H9 (cell line): ENCODE measurements around the gene METTL27. TPM values are rescaled to one million over a fixed set of nuclear protein-coding genes. Genes with fewer than 3 reads are reported as not detected.
A peak's percentile ranks its signal among the peaks of the same experiment; 100 is the strongest.

ENCODE experiments used
- DNase-seq: peaks from one replicate; pipeline ENCODE4 v3.0.0-alpha.2; 2017
- H2AFZ ChIP-seq: one replicate; pipeline ENCODE4 v1.6.1; 2013; ENCODE audit warnings: mild to moderate bottlenecking, low read length, control low read depth, moderate library complexity
- H2AK5ac ChIP-seq: 2 replicates; pipeline ENCODE4 v1.6.1; 2013; ENCODE audit warnings: low read length, control low read depth, mixed read lengths; ENCODE audit not compliant: insufficient read length
- H2BK120ac ChIP-seq: one replicate; pipeline ENCODE4 v1.6.1; 2013; ENCODE audit warnings: low read depth, mild to moderate bottlenecking, low read length, control low read depth, inconsistent platforms; ENCODE audit not compliant: poor library complexity, severe bottlenecking
- H2BK12ac ChIP-seq: 2 replicates; pipeline ENCODE4 v1.6.1; 2013; ENCODE audit warnings: low read length, control low read depth, mixed read lengths, low read depth; ENCODE audit not compliant: insufficient read length
- H2BK15ac ChIP-seq: 2 replicates; pipeline ENCODE4 v1.6.1; 2013; ENCODE audit warnings: low read depth, low read length, control low read depth
- H2BK20ac ChIP-seq: one replicate; pipeline ENCODE4 v1.6.1; 2013; ENCODE audit warnings: low read depth, mild to moderate bottlenecking, low read length, control low read depth, inconsistent platforms; ENCODE audit not compliant: poor library complexity, severe bottlenecking
- H2BK5ac ChIP-seq: 2 replicates; pipeline ENCODE4 v1.6.1; 2013; ENCODE audit warnings: low read length, control low read depth, mixed read lengths; ENCODE audit not compliant: insufficient read length
- H3K14ac ChIP-seq: 2 replicates; pipeline ENCODE4 v1.6.1; 2013; ENCODE audit warnings: low read length, control low read depth; ENCODE audit not compliant: insufficient read depth
- H3K18ac ChIP-seq: 2 replicates; pipeline ENCODE4 v1.6.1; 2013; ENCODE audit warnings: low read depth, mild to moderate bottlenecking, mixed read lengths, low read length, control low read depth; ENCODE audit not compliant: insufficient read length
- H3K23ac ChIP-seq: 2 replicates; pipeline ENCODE4 v1.6.1; 2013; ENCODE audit warnings: low read length, control low read depth, mixed read lengths, low read depth; ENCODE audit not compliant: insufficient read length
- H3K23me2 ChIP-seq: 2 replicates; pipeline ENCODE4 v1.6.1; 2013; ENCODE audit warnings: low read depth, mild to moderate bottlenecking, mixed read lengths, low read length, control low read depth; ENCODE audit not compliant: insufficient read length, poor library complexity, severe bottlenecking
- H3K27ac ChIP-seq: 2 replicates; pipeline ENCODE4 v1.5.1; 2013; ENCODE audit warnings: low read length, control low read depth, mixed read lengths, low read depth; ENCODE audit not compliant: insufficient read length
- H3K27me3 ChIP-seq: 2 replicates; pipeline ENCODE4 v1.6.1; 2013; ENCODE audit warnings: low read length, control low read depth, inconsistent platforms; ENCODE audit not compliant: insufficient read depth
- H3K4ac ChIP-seq: 2 replicates; pipeline ENCODE4 v1.6.1; 2013; ENCODE audit warnings: low read depth, mild to moderate bottlenecking, control low read depth, inconsistent platforms, low read length, moderate library complexity
- H3K4me1 ChIP-seq: 2 replicates; pipeline ENCODE4 v1.6.1; 2013; ENCODE audit warnings: low read length, control low read depth, inconsistent platforms; ENCODE audit not compliant: insufficient read depth
- H3K4me2 ChIP-seq: 2 replicates; pipeline ENCODE4 v1.6.1; 2013; ENCODE audit warnings: low read length, control low read depth, mixed read lengths; ENCODE audit not compliant: insufficient read length, insufficient read depth
- H3K56ac ChIP-seq: 2 replicates; pipeline ENCODE4 v1.6.1; 2013; ENCODE audit warnings: low read depth, mild to moderate bottlenecking, mixed read lengths, low read length, control low read depth; ENCODE audit not compliant: insufficient read length
- H3K79me1 ChIP-seq: 2 replicates; pipeline ENCODE4 v1.6.1; 2013; ENCODE audit warnings: low read depth, mild to moderate bottlenecking, moderate library complexity, low read length, control low read depth, inconsistent platforms; ENCODE audit not compliant: insufficient read depth, poor library complexity, severe bottlenecking
- H3K79me2 ChIP-seq: 2 replicates; pipeline ENCODE4 v1.6.1; 2013; ENCODE audit warnings: low read length, control low read depth, inconsistent platforms; ENCODE audit not compliant: insufficient read depth
- H3K9ac ChIP-seq: 2 replicates; pipeline ENCODE4 v1.6.1; 2013; ENCODE audit warnings: low read length, control low read depth, mixed read lengths; ENCODE audit not compliant: insufficient read length; ENCODE audit errors: extremely low read depth
- H3K9me3 ChIP-seq: one replicate; pipeline ENCODE4 v1.6.1; 2013; ENCODE audit warnings: low read depth, low read length, inconsistent platforms; ENCODE audit not compliant: control insufficient read depth
- H3T11ph ChIP-seq: one replicate; pipeline ENCODE4 v1.6.1; 2013; ENCODE audit warnings: mild to moderate bottlenecking, low read length, control low read depth, inconsistent platforms
- H4K20me1 ChIP-seq: one replicate; pipeline ENCODE4 v1.6.1; 2013; ENCODE audit not compliant: control insufficient read depth, insufficient read length, insufficient read depth
- H4K5ac ChIP-seq: 2 replicates; pipeline ENCODE4 v1.6.1; 2013; ENCODE audit warnings: low read depth, mild to moderate bottlenecking, mixed read lengths, low read length, control low read depth; ENCODE audit not compliant: insufficient read length
- H4K8ac ChIP-seq: replicated peaks from 2 replicates; pipeline ENCODE4 v1.6.1; 2013; ENCODE audit warnings: low read length, control low read depth, mixed read lengths, low read depth; ENCODE audit not compliant: insufficient read length
- H4K91ac ChIP-seq: 2 replicates; pipeline ENCODE4 v1.6.1; 2013; ENCODE audit warnings: low read depth, mild to moderate bottlenecking, moderate library complexity, mixed read lengths, low read length, control low read depth; ENCODE audit not compliant: insufficient read length
- H3K27ac Mint-ChIP-seq, 3 experiments: 2 replicates in 2 of 3; 3 replicates in 1 of 3; pipeline ENCODE4 v1.8.0; 2020 to 2021; ENCODE audit warnings: mixed read lengths in 3 of 3, mild to moderate bottlenecking in 1 of 3, moderate library complexity in 1 of 3
- H3K27me3 Mint-ChIP-seq: 2 replicates; pipeline ENCODE4 v1.8.0; 2021; ENCODE audit warnings: low read depth, mild to moderate bottlenecking, moderate library complexity, mixed read lengths
- H3K36me3 Mint-ChIP-seq, 3 experiments: 2 replicates in 2 of 3; 3 replicates in 1 of 3; pipeline ENCODE4 v1.8.0; 2020 to 2021; ENCODE audit warnings: low read depth in 3 of 3, mixed read lengths in 3 of 3; ENCODE audit not compliant: insufficient read depth in 1 of 3
- H3K4me1 Mint-ChIP-seq, 2 experiments: 2 replicates each; pipeline ENCODE4 v1.8.0; 2020; ENCODE audit warnings: mixed read lengths in 2 of 2
- H3K4me3 Mint-ChIP-seq, 2 experiments: 2 replicates in 1 of 2; 3 replicates in 1 of 2; pipeline ENCODE4 v1.8.0; 2020 to 2021; ENCODE audit warnings: mild to moderate bottlenecking in 2 of 2, mixed read lengths in 2 of 2, moderate library complexity in 1 of 2
- H3K9me3 Mint-ChIP-seq, 2 experiments: 2 replicates in 1 of 2; 3 replicates in 1 of 2; pipeline ENCODE4 v1.8.0; 2020; ENCODE audit warnings: mild to moderate bottlenecking in 2 of 2, mixed read lengths in 2 of 2, moderate library complexity in 1 of 2
- CTCF ChIP-seq: fragments of 200-600 bp; sonication (generic); conservative IDR thresholded peaks from 3 replicates; pipeline ENCODE4 v1.8.0; 2021; ENCODE audit warnings: antibody characterized with exemption, mild to moderate bottlenecking
- WGBS: extraction: QIAGEN DNeasy Blood & Tissue Kit; methylation state at CpG from one replicate; pipeline ENCODE4 v1.1.7; 2013; ENCODE audit warnings: missing lambda C conversion rate, low lambda C conversion rate, mixed read lengths; ENCODE audit not compliant: insufficient read length; ENCODE audit errors: extremely low coverage; 5-methylcytosine and 5-hydroxymethylcytosine counted together
- total RNA-seq: library from RNA; stranded (reverse); gene quantifications from 2 replicates; pipeline ENCODE4 v1.2.1, GENCODE V29; 2021

METTL27 gene
- total RNA-seq, 1 experiment from 2014 or later = 13.5 TPM

- H4K20me1 ChIP-seq = no peaks in the 10 kb centered on the region
- WGBS = no CpG with 5 or more reads among the region's 4 CpGs
- H2BK12ac ChIP-seq = no peak overlapping the region
- H3K79me1 ChIP-seq = no peaks in the 10 kb centered on the region
- H4K8ac ChIP-seq = no peak overlapping the region
- H3K18ac ChIP-seq = peak overlapping the region; percentile 62
- Mint-ChIP-seq H3K9me3 (peaks cover 0 to 3% of the 10 kb centered on the region in 2 experiments; a peak in 1 of 5 replicates), H3K36me3 (no peaks in the 10 kb centered on the region), H3K27me3 (peaks cover 3% of the 10 kb centered on the region), H3K4me3 (no peak overlapping the region), H3K27ac (no peak overlapping the region), H3K4me1 (peaks cover 2 to 11% of the 10 kb centered on the region in 2 experiments)
- no peak overlapping the region for H2AK5ac ChIP-seq
- TF ChIP-seq CTCF = peak; percentile 42; the same call in 1 of the 3 replicates
- no peak overlapping the region for H3K23ac ChIP-seq
- no peak overlapping the region for H3K9ac ChIP-seq
- no peak overlapping the region for H2BK20ac ChIP-seq
- H3K79me2 ChIP-seq = no peaks in the 10 kb centered on the region
- no peak overlapping the region for H2BK15ac ChIP-seq
- H2AFZ ChIP-seq = no peak overlapping the region
- no peak overlapping the region for H4K5ac ChIP-seq
- no peak overlapping the region for H3K4ac ChIP-seq
- H3K56ac ChIP-seq = no peak overlapping the region
- DNase-seq = no peak
- H3K27me3 ChIP-seq = no peaks in the 10 kb centered on the region
- no peak overlapping the region for H2BK5ac ChIP-seq
- no peak overlapping the region for H3K27ac ChIP-seq
- H3K14ac ChIP-seq = no peak overlapping the region; the same call in 1 of the 2 replicates
- H3K4me1 ChIP-seq = peaks cover 2% of the 10 kb centered on the region; the same call in 1 of the 2 replicates
- no peak overlapping the region for H4K91ac ChIP-seq
- H3K9me3 ChIP-seq = no peaks in the 10 kb centered on the region
- H3T11ph ChIP-seq = peak overlapping the region; percentile 4
- H3K4me2 ChIP-seq = no peak overlapping the region
- H3K23me2 ChIP-seq = no peaks in the 10 kb centered on the region
- no peak overlapping the region for H2BK120ac ChIP-seq
These were observed 31.3 kb downstream of the METTL27 start for GRCh38 chr7:73810998-73811360.
